GM18951 (cell line): ENCODE results near the gene SRM.
A peak's percentile ranks its signal among the peaks of the same experiment; 100 is the strongest.
"Not testable (repeated sequence)": the region's sequence is repeated elsewhere in the genome, so short reads cannot be mapped to it uniquely, and the experiment has no call there.

ENCODE experiments used
- POLR2A ChIP-seq: IDR thresholded peaks from 4 replicates; pipeline ENCODE4 v1.6.1; 2011; ENCODE audit warnings: mild to moderate bottlenecking; ENCODE audit not compliant: insufficient read length, insufficient read depth; ENCODE audit errors: extremely low read depth
- in situ Hi-C: fragments of 300-500 bp; cut with MboI; formaldehyde crosslinking; loops from one replicate; pipeline ENCODE4 v1.12.0; 2022; ENCODE audit warnings: low sequenced_read_pairs, mixed read lengths, inconsistent platforms; ENCODE audit not compliant: unreplicated experiment

Gene SRM

GRCh38 chr1:11058026-11058425 lies 1.8 kb downstream of the SRM start:
- TF ChIP-seq POLR2A, result no peak
- in situ Hi-C loops, result no loop called here

DNA sequence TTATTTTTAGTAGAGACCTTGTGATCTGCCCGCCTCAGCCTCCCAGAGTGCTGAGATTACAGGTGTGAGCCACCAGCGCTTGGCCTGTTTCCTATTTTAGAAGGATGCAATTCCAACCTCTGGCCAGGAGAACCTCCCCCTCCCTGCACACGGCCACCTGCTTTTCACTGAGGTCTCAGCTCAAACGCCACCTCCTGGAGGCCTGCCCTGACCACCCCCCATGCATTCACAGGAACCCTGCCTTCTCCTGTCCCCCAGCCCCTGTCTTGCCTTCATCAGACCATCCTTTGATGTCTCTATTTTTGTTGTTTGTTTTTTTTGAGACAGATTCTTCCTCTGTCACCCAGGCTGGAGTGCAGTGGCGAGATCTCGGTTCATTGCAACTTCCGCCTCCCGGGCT lies 2.3 kb downstream of the SRM start:
- in situ Hi-C loops, result no loop called here
- TF ChIP-seq POLR2A, result no peak

GRCh38 chr1:11056504-11056903 lies 3.3 kb downstream of the SRM start:
- in situ Hi-C loops, result no loop called here
- TF ChIP-seq POLR2A, result no peak

GRCh38 chr1:11055676-11056075 lies 4.1 kb downstream of the SRM start:
- no peak for TF ChIP-seq POLR2A
- in situ Hi-C loops, result no loop called here

DNA sequence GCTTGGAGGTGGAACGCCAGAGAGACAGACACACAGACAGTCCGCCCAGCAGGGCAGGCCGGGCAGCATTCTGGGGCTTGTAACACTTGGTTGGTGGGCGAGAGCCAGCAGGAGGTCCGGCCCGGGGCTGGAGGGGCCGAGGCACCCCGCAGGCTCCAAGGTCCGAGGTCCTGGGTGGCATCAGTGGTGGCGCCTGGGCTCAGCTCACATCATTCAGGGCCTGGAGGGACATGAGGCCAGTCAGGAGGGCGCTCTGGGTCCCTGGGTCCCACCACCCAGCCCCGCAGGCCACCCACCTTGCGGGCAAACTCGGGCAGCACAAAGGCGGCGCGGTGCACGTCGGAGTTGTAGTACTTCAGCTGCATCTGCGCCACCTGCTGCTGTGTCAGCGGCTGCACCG lies 5.2 kb downstream of the SRM start:
- in situ Hi-C loops, result no loop called here
- no peak for TF ChIP-seq POLR2A

DNA sequence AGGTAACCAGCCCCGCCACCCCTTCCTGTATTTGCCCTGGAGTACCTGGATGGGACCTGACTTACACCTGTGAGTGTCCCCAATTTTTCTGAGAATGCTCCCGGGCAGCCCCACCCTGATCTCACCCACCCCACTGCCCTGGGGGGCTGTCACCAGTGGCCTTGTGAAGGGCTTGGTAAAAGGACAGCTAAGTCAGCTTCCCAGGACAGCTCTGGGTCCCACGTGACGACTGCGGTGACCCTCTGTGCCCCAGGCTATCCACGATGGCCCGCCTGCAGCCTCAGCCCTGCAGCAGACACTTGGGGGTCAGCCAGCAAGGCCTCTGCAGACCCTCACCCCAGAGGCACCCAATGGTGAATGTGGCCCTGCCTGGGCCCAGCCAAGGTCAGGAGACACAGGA lies 5.6 kb downstream of the SRM start:
- in situ Hi-C loops, result no loop called here
- TF ChIP-seq POLR2A, result no peak

DNA sequence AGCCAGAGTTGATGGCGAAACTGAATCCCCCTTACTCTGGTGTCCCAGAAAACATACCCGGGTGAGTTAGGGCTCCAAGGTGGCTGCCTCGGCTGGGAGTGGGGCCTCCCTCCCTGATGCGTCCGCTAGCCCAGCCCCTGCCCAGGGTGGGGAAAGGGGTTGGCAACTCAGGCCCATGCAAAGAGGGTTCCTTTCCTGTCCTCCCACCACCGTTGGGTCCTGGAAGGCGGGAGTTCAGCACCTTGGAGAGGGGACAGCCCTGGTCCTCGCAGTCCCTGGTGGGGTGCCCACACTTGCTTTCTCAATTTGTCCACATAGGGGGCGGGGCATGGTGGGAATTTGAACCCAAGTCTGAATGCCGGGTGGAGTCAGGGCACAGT lies 6.1 kb downstream of the SRM start:
- in situ Hi-C loops, result no loop called here
- TF ChIP-seq POLR2A, result no peak

- peak; percentile 14 for TF ChIP-seq POLR2A
- in situ Hi-C loops, result no loop called here
These were observed 6.7 kb downstream of the SRM start for GRCh38 chr1:11052839-11053757.

DNA sequence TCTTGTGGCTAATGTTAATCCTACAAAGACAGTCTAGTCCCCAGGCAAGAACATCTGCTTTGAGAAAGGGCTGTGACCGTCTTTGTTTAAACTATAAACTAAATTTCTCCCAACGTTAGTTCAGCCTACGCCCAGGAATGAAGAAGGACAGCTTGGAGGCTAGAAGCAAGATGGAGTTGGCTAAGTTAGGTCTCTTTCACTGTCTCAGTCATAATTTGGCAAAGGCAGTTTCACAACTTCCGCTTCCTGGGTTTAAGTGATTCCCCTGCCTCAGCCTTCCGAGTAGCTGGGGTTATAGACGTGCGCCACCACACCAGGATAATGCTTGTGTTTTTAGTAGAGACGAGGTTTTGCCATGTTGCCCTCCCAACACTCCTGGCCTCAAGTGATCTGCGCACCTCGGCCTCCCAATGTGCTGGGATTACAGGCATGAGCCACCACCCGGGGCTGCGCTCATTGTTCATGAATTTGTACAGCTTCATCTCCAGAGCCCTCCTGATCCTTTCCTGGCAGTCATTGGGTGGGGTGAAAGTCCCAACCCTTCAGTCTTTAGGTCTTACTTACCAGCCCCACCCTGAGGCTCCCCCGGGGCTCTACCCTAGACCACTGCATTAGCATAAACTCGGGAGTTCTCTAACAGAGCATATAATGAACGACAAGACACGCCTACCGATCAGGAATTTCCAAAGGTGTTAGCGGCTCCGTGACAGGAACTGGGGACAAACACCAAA lies 7.9 kb downstream of the SRM start:
- no peak for TF ChIP-seq POLR2A
- in situ Hi-C loops, result no loop called here

DNA sequence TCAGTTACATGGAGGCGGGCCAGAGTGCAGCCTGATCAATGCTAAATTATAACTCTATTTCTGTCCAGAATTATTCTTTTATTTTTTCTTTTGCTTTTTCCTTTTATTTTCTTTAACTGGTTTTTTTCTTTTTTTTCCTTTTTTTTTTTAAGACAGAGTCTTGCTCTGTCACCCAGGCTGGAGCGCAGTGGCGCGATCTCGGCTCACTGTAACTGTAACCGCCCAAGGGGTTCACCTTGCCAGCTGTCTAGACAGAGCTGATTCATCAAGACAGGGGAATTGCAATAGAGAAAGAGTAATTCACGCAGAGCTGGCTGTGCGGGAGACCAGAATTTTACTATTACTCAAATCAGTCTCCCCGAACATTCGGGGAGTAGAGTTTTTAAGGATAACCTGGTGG lies 8.7 kb downstream of the SRM start:
- in situ Hi-C loops, result not testable (repeated sequence)

GRCh38 chr1:11046625-11047365 lies 13.0 kb downstream of the SRM start, which contains the start of gene MASP2:
MASP2 (minus strand) TSS chr1:11047239; CDS start chr1:11047207, 32 bp downstream.
- TF ChIP-seq POLR2A, result no peak
- in situ Hi-C loops, result no loop called here

GRCh38 chr1:11046270-11046566 lies 13.6 kb downstream of the SRM start:
- TF ChIP-seq POLR2A, result no peak
- in situ Hi-C loops, result no loop called here

DNA sequence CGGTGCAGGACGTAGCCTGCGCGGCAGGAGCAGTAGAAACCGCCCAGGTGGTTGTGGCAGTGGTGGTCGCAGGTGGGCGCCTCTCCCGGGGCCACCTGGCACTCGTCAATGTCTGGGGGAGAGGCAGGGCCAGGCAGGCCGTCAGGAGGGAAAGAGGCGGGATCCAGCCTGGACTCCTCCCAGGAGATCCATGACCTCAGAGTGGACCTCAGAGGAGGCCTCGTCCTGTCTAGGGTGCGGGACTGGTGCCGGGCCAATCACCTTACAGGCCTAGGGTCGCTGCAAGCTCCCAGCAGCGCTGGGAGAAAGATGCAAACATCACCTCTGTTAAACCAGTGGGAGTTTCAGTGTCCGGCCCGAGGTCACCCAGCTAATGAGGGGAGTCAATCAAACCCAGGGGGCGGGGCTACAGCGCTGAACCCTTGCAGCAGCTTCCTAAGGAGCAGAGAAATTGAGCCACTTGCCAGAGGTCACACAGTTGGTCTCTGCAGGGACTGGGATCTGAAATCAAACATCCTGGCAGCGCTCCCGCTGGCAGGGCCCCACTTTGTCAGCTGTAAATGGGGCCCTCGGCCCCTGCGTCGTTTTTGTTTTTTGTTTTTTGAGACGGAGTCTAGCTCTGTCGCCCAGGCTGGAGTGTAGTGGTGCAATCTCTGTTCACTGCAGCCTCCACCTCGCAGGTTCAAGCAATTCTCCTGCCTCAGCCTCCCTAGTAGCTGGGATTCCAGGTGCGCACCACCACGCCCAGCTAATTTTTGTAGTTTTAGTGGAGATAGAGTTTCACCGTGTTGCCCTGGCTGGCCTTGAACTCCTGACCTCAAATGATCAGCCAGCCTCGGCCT lies 14.2 kb downstream of the SRM start:
- in situ Hi-C loops, result no loop called here
- TF ChIP-seq POLR2A, result no peak
